HEK293T (cell line): ENCODE data around the gene UAP1.

ENCODE experiments used
- CTCF ChIA-PET: fragments of 350-600 bp; formaldehyde crosslinking; extraction: SDS; loops from one replicate; lab custom pipeline; 2021; ENCODE audit warnings: antibody characterized with exemption, inconsistent platforms; lab: Yijun Ruan, JAX
- POLR2A ChIA-PET: fragments of 350-600 bp; formaldehyde crosslinking; extraction: SDS; loops from one replicate; lab custom pipeline; 2020; ENCODE audit warnings: antibody characterized with exemption, inconsistent platforms; lab: Yijun Ruan, JAX
- DNase-seq: peaks from one replicate; pipeline ENCODE4 v3.0.0; 2012; ENCODE audit warnings: mixed read lengths; ENCODE audit errors: extremely low spot score
- ARNT ChIP-seq: fragments of 450-650 bp; IDR thresholded peaks from 2 replicates; pipeline ENCODE4 v1.6.1; 2017; ENCODE audit warnings: mild to moderate bottlenecking
- BHLHE40 ChIP-seq: fragments of 450-650 bp; IDR thresholded peaks from 2 replicates; pipeline ENCODE4 v1.6.1; 2016; ENCODE audit warnings: mild to moderate bottlenecking, moderate library complexity, borderline replicate concordance
- CTBP1 ChIP-seq: fragments of 450-650 bp; IDR thresholded peaks from 2 replicates; pipeline ENCODE4 v1.6.1; 2016; ENCODE audit warnings: borderline replicate concordance
- ELF4 ChIP-seq: fragments of 450-650 bp; IDR thresholded peaks from 2 replicates; pipeline ENCODE4 v1.6.1; 2017; ENCODE audit warnings: antibody characterized with exemption
- FOXA1 ChIP-seq: fragments of 450-650 bp; IDR thresholded peaks from 2 replicates; pipeline ENCODE4 v1.6.1; 2016; ENCODE audit warnings: mild to moderate bottlenecking
- FOXK2 ChIP-seq: fragments of 450-650 bp; IDR thresholded peaks from 2 replicates; pipeline ENCODE4 v1.6.1; 2016; ENCODE audit warnings: mild to moderate bottlenecking
- FOXM1 ChIP-seq: fragments of 450-650 bp; IDR thresholded peaks from 2 replicates; pipeline ENCODE4 v1.6.1; 2017; ENCODE audit warnings: mild to moderate bottlenecking, borderline replicate concordance
- HDGF ChIP-seq: fragments of 450-650 bp; IDR thresholded peaks from 2 replicates; pipeline ENCODE4 v1.6.1; 2017; ENCODE audit warnings: antibody characterized with exemption, borderline replicate concordance
- L3MBTL2 ChIP-seq: fragments of 450-650 bp; conservative IDR thresholded peaks from 2 replicates; pipeline ENCODE4 v1.6.1; 2016; ENCODE audit warnings: mild to moderate bottlenecking
- LEF1 ChIP-seq: fragments of 450-650 bp; IDR thresholded peaks from 2 replicates; pipeline ENCODE4 v1.6.1; 2017; ENCODE audit warnings: mild to moderate bottlenecking, borderline replicate concordance
- NFRKB ChIP-seq: fragments of 450-650 bp; IDR thresholded peaks from 2 replicates; pipeline ENCODE4 v1.6.1; 2016; ENCODE audit warnings: mild to moderate bottlenecking, moderate library complexity
- SP1 ChIP-seq: fragments of 450-650 bp; IDR thresholded peaks from 2 replicates; pipeline ENCODE4 v1.6.1; 2017
- SUZ12 ChIP-seq: fragments of 450-650 bp; IDR thresholded peaks from 2 replicates; pipeline ENCODE4 v1.6.1; 2016; ENCODE audit warnings: mild to moderate bottlenecking
- TARDBP ChIP-seq: fragments of 450-650 bp; IDR thresholded peaks from 2 replicates; pipeline ENCODE4 v1.6.1; 2016
- ZNF384 ChIP-seq: fragments of 450-650 bp; IDR thresholded peaks from 2 replicates; pipeline ENCODE4 v1.6.1; 2016
- TF ChIP-seq, protein P1 (sequence below): fragments of 450-650 bp; IDR thresholded peaks from 2 replicates; pipeline ENCODE4 v1.6.1; 2016

UAP1 gene

DNA sequence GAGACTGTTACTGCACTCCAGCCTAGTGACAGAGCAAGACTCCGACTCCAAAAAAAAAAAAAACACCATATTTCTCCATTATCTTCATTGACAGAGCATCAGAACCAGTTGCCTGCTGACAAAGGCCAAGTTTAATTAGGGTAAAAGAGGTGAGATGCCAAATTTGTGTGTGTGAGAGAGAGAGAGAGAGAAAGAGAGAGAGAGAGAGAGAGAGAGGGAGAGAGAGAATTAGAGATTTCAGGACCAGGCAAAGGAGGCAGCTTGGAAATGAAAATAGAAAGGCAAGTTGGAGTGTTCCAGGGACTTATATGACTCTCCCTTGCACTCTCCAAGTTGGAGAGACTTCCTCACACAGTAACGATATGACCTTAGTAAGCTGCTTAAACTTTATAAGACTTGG, 24.3 kb upstream of the UAP1 start:
- TF ChIP-seq FOXM1, result no peak
- TF ChIP-seq HDGF, result no peak
- TF ChIP-seq SP1, result no peak
- no peak for TF ChIP-seq ZNF384
- no peak for TF ChIP-seq BHLHE40
- no peak for TF ChIP-seq CTBP1
- TF ChIP-seq L3MBTL2, result no peak
- ChIA-PET POLR2A (no interaction called here), CTCF (interaction anchor here (0.6 kb wide), 1 partner anchor 681 kb away, joined by 3 read pairs; no protein-coding TSS in a partner anchor)
- DNase-seq, result no peak

DNA sequence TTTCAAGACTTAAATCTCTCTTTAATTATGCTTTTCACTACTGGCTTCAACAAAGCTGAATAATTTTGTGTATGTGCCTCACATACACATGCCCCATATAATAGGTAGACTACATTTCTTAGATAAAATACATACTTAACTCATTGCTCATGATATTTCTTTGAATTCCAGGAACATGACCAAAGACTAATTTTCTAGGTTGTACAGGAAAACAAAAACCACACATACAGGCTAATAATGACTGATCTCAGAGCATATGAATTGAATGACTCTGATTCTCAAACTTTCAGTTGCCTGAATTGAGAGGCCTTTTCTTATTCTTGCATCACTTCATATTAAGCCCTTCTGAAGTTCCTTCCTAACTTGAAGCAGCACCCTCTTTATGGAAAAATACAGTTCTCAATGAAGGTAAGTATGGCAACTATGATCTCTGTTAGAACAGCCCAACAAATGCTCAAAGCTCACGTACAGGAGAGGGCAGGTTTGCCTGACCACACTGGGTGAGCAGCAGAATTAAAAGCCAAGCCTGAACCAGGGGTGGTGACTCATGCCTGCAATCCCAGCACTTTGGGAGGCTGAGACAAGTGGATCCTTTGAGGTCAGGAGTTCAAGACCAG, 22.6 kb upstream of the UAP1 start:
- ChIA-PET CTCF (interaction anchor here (0.6 kb wide), 1 partner anchor 11 kb away, joined by 6 read pairs; no protein-coding TSS in a partner anchor), POLR2A (no interaction called here)
- DNase-seq, result no peak
- TF ChIP-seq ZNF384 (no peak), HDGF (no peak), ARNT (no peak), SUZ12 (no peak), BHLHE40 (no peak)

DNA sequence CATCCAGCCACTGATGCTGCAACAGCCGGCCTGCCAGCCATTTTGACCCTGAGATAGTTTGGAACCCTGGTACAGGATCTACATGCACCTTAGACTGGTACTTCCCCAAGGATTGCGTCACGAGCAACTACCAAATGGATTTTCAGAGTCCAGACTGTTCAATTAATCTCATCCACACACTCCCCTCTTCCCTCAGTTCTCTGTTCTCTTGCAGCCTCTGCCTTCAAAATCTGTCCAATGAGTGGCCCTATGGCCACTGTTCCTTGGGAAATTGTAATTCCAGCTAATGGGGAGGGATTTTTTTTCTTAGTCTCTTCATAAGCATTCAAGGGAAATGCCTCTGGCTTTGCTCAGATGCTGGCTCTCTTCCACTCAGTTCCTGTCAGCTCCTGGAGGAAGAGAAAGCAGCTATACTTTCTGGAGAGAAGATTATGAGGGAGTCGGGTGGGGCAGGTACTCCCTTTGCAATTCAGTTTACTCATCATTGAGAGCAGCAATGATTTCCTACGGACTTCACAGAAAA, 19.8 kb upstream of the UAP1 start:
- DNase-seq, result no peak
- ChIA-PET POLR2A (no interaction called here), CTCF (no interaction called here)
- TF ChIP-seq SP1, result no peak
- TF ChIP-seq L3MBTL2, result no peak
- no peak for TF ChIP-seq FOXA1
- TF ChIP-seq ELF4, result no peak
- TF ChIP-seq ARNT, result no peak

DNA sequence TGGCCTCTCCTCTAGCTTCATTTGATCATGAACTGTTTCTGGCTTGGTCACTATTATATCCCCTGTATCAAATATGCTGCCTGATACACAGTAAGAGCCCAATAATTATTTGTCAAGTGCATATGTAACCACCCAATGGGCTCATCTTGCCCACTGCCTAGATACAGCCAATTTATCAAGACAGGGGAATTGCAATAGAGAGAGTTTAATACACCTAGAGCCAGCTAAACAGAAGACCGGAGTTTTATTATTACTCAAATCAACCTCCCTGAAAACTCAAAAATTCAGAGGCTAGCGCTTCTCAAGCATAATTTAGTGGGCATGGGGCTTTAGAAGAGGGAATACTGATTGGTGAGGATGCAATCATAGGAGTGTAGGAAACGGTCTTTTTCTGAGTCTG, 18.3 kb upstream of the UAP1 start:
- POLR2A ChIA-PET, result no interaction called here

DNA sequence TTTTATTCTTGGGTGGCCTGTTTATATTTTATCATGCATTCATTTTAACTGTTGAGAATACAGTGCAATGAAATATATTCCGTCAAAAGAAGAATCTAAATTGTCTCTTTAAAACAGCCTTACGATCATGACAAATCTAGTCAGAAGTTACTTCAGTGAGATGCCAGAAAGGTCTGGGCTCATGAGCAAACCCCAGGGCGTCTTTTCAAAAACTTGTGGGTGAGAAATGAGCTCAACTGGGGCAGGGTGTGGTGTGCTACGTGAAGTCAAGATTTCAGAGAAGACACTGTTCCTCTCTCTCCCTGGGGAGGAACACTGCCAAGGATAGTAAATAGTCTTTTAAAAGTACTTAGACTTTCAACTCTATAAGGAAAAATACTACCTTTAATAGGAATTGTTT, 13.4 kb upstream of the UAP1 start:
- no peak for DNase-seq
- TF ChIP-seq CTBP1 (no peak), ZNF384 (no peak), SP1 (no peak), SUZ12 (no peak), HDGF (no peak), FOXM1 (no peak), FOXA1 (no peak), BHLHE40 (no peak), TARDBP (no peak), L3MBTL2 (no peak), NFRKB (no peak), LEF1 (no peak), FOXK2 (no peak), ARNT (no peak)
- TF ChIP-seq, protein P1, sequence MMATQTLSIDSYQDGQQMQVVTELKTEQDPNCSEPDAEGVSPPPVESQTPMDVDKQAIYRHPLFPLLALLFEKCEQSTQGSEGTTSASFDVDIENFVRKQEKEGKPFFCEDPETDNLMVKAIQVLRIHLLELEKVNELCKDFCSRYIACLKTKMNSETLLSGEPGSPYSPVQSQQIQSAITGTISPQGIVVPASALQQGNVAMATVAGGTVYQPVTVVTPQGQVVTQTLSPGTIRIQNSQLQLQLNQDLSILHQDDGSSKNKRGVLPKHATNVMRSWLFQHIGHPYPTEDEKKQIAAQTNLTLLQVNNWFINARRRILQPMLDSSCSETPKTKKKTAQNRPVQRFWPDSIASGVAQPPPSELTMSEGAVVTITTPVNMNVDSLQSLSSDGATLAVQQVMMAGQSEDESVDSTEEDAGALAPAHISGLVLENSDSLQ, result no peak
- ChIA-PET POLR2A (no interaction called here), CTCF (no interaction called here)

More for the DNA sequence above, 18.3 kb upstream of the UAP1 start:
- DNase-seq, result no peak
- CTCF ChIA-PET, result no interaction called here
- TF ChIP-seq FOXK2 (no peak), ELF4 (no peak), BHLHE40 (no peak), TARDBP (no peak)

DNA sequence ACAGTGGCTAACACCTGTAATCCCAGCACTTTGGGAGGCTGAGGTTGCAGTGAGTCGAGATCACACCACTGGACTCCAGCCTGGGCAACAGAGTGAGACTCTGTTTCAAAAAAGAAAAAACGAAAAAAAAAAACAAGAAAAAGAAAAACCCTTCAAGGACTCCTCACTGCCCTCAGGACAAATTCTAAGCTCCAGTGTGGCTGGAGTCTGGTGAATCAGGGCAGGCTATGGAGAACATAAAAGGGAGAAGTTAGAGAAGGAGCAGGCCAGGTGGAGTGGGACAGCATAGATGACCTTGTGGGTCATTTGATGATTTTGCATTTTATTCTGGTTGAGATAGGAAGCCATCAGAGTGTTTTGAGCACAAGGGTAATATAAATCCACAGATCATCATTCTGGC, 12.5 kb upstream of the UAP1 start:
- TF ChIP-seq NFRKB, result no peak
- no peak for TF ChIP-seq BHLHE40
- TF ChIP-seq HDGF, result no peak
- TF ChIP-seq, protein P1, result no peak
- TF ChIP-seq FOXK2, result no peak
- no peak for TF ChIP-seq TARDBP
- TF ChIP-seq ELF4, result no peak
- TF ChIP-seq SP1, result no peak
- no peak for TF ChIP-seq CTBP1
- TF ChIP-seq FOXM1, result no peak
- TF ChIP-seq SUZ12, result no peak
- no peak for TF ChIP-seq FOXA1
- TF ChIP-seq L3MBTL2, result no peak
- TF ChIP-seq LEF1, result no peak
- TF ChIP-seq ARNT, result no peak
- TF ChIP-seq ZNF384, result no peak
- CTCF ChIA-PET, result no interaction called here
- POLR2A ChIA-PET, result no interaction called here
- DNase-seq, result no peak

DNA sequence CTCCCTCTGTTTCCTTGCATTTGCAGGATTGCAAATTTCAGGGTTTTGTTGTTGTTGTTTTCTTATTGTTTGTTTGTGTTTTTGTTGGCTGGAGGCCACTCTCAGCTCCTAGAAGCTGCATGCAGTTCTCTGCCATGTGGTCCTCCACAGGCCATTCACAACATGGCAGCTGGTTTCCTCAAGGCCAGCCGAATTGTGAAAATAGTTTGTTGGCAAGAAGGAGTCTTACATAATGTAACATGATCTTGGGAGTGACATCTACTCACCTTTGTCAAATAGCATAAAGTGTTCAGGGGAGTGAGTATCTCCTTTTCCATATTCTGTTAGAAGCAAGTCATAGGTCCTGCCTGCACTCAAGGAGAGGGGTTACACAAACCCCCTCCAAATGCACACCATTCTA, 10.6 kb upstream of the UAP1 start:
- ChIA-PET CTCF (no interaction called here), POLR2A (no interaction called here)
- no peak for DNase-seq
- TF ChIP-seq NFRKB, result no peak
- TF ChIP-seq ZNF384, result no peak
- TF ChIP-seq CTBP1, result no peak
- no peak for TF ChIP-seq L3MBTL2
- no peak for TF ChIP-seq HDGF
- TF ChIP-seq, protein P1, result no peak
- TF ChIP-seq TARDBP, result no peak
- no peak for TF ChIP-seq SP1
- TF ChIP-seq FOXM1, result no peak
- TF ChIP-seq FOXA1, result no peak
